ENCODE data around the gene TM4SF1. TPM values are rescaled to one million over a fixed set of nuclear protein-coding genes. Genes with fewer than 3 reads are reported as not detected.
"Not testable (repeated sequence)": the region's sequence is repeated elsewhere in the genome, so short reads cannot be mapped to it uniquely, and the experiment has no call there.

Gene TM4SF1
- total RNA-seq, 4 donors from 2014 or later: 21.3 to 109 (median 32.3) TPM

DNA sequence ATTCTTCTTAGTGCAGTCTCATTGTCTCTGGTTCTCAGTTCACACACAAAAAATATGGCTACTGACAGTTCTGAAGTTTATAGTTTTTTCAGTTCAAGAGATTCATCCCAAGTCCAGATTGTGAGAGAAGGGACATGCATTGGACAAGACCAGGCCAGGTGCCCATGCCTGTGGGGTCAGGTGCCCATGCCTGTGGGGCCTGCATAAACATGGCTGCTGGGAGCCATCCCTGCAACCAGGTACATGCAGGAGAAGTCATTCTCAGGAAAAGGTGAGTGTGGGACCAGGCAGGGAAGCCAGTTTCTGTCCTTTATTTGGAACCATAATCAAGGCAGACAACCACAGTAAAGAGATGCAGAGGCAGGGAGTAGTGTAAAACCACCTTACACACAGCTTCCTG, 6.3 kb upstream of the TM4SF1 start:
- Histone ChIP-seq H3K36me3 (no peaks in the 10 kb centered on the region), H3K4me1 (peaks cover 0 to 18% (median 9%) of the 10 kb centered on the region in 4 donors), H3K4me3 (no peak overlapping the region), H3K27ac (no peak overlapping the region), H3K27me3 (no peaks in the 10 kb centered on the region), H3K9me3 (no peaks in the 10 kb centered on the region)
- intact Hi-C loops (cut with DNase I; ENCODE audit: low total_unique reads): no loop called here
- in situ Hi-C loops (cut with MboI; ENCODE audit: low pct_ligation_motif_present in 1 of 4, low pct_unique_long_range_greater_than_20kb in 1 of 4, low sequenced_read_pairs in 3 of 4): no loop called here
- DNase-seq: no peak
- no peak for TF ChIP-seq POLR2AphosphoS5 (IDR thresholded peaks at IDR 0.05)
- TF ChIP-seq, protein P1, sequence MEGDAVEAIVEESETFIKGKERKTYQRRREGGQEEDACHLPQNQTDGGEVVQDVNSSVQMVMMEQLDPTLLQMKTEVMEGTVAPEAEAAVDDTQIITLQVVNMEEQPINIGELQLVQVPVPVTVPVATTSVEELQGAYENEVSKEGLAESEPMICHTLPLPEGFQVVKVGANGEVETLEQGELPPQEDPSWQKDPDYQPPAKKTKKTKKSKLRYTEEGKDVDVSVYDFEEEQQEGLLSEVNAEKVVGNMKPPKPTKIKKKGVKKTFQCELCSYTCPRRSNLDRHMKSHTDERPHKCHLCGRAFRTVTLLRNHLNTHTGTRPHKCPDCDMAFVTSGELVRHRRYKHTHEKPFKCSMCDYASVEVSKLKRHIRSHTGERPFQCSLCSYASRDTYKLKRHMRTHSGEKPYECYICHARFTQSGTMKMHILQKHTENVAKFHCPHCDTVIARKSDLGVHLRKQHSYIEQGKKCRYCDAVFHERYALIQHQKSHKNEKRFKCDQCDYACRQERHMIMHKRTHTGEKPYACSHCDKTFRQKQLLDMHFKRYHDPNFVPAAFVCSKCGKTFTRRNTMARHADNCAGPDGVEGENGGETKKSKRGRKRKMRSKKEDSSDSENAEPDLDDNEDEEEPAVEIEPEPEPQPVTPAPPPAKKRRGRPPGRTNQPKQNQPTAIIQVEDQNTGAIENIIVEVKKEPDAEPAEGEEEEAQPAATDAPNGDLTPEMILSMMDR (IDR thresholded peaks at IDR 0.05): no peak

DNA sequence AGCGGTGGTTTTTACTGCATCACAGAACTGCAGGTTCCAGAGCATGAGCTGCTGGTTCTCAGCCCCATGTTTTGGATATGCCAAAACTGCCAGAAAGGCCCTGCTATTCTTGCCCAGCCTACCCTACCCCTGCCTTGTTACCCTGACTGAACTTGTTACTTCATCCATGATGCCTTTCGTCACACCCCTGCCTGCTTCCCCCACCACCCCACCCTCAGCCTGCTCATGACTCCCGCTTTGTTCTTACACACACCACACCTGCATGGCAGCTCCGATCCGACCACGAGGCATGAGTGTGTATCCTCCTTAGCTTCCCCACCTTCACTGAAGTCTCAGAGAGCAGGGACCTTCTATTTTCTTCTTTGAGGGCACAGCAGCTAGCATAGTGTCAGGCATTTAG, 5.1 kb upstream of the TM4SF1 start:
- Histone ChIP-seq H3K4me3 (no peak overlapping the region), H3K9me3 (no peaks in the 10 kb centered on the region), H3K4me1 (peaks cover 0 to 26% (median 19%) of the 10 kb centered on the region in 4 donors), H3K27me3 (no peaks in the 10 kb centered on the region), H3K27ac (no peak overlapping the region), H3K36me3 (no peaks in the 10 kb centered on the region)
- no peak for DNase-seq
- 90 to 94% methylated on average over 6 of the region's 6 CpGs for WGBS, 2 donors (ENCODE audit: low coverage in 1 of 2)
- intact Hi-C loops (cut with DNase I; ENCODE audit: low total_unique reads): no loop called here
- in situ Hi-C loops (cut with MboI; ENCODE audit: low pct_ligation_motif_present in 1 of 4, low pct_unique_long_range_greater_than_20kb in 1 of 4, low sequenced_read_pairs in 3 of 4): no loop called here
- no peak for TF ChIP-seq POLR2A (IDR thresholded peaks at IDR 0.05)
- TF ChIP-seq, protein P1 (IDR thresholded peaks at IDR 0.05): no peak
- TF ChIP-seq POLR2AphosphoS5 (IDR thresholded peaks at IDR 0.05): no peak
- no peak for TF ChIP-seq EP300 (IDR thresholded peaks at IDR 0.05; ENCODE audit: low read depth)

DNA sequence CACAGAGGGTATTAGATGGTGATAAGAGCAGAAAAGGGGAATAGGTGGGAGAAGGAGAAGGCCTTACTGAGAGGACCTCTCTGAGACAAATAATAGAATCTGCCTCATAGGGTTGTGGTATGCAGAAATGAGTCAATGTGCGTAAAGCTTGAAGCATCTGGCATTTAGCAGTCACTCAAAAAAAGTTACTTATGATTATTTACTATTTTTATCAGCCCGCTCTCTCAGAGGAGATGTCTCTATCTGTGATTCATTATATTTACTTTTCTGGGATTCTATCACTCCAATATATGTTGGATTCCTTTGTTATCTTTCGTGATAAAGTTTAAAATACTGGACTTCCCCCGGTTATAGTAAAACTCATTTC, 4.6 kb upstream of the TM4SF1 start:
- no peak for DNase-seq
- no peaks in the 10 kb centered on the region for H3K36me3 ChIP-seq
- TF ChIP-seq POLR2AphosphoS5 (IDR thresholded peaks at IDR 0.05) (no peak), POLR2A (IDR thresholded peaks at IDR 0.05) (no peak), EP300 (IDR thresholded peaks at IDR 0.05; ENCODE audit: low read depth) (no peak)
- TF ChIP-seq, protein P1 (IDR thresholded peaks at IDR 0.05): no peak
- intact Hi-C loops (cut with DNase I; ENCODE audit: low total_unique reads) (no loop called here), in situ Hi-C loops (cut with MboI; ENCODE audit: low pct_ligation_motif_present in 1 of 4, low pct_unique_long_range_greater_than_20kb in 1 of 4, low sequenced_read_pairs in 3 of 4) (no loop called here)
- H3K27ac ChIP-seq: no peak overlapping the region
- H3K4me3 ChIP-seq: no peak overlapping the region
- H3K27me3 ChIP-seq: no peaks in the 10 kb centered on the region
- H3K9me3 ChIP-seq: no peaks in the 10 kb centered on the region
- H3K4me1 ChIP-seq: peaks cover 0 to 26% (median 17%) of the 10 kb centered on the region in 4 donors
- 68 to 76% methylated on average over 2 to 4 of the region's 4 CpGs for WGBS, 2 donors (ENCODE audit: low coverage in 1 of 2)

DNA sequence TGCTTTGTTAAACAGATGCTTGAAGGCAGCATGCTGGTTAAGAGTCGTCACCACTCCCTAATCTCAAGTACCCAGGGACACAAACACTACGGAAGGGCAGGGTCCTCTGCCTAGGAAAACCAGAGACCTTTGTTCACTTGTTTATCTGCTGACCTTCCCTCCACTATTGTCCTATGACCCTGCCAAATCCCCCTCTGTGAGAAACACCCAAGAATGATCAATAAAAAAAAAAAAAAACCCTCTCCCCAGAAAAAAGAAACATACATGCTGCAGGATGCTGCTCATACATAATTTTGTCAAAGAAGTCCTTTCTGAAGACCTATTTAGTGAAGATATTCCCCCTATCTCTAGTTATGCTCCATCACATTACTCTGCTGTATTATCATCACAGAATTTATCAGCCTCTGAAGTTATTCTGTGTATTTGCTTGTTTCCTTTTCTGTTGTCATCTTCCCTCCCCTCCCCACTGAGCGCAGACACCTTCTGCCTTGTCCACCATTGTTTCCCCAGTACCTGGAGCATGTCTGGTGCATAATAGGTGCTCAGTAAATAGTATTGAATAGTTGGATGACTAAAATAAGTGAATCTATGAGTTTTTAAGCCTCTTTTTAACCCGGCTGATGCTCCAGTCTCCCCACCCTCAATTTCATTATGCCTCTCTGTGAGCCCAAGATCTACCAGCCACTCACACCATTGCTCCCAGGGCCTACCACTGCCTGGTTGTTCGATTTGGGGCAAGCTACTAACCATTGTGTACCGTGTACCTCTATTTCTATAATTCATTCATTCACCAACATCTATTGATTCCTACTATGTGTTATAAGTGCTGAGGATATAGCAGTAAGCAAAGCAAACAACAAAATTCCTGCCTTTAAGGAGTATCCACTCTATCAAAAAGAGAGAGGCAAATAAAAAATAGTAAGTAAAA, 4.0 kb upstream of the TM4SF1 start:
- Histone ChIP-seq H3K27ac (no peak overlapping the region), H3K4me3 (no peak overlapping the region), H3K4me1 (peaks cover 0 to 27% (median 12%) of the 10 kb centered on the region in 4 donors), H3K9me3 (no peaks in the 10 kb centered on the region), H3K36me3 (no peaks in the 10 kb centered on the region), H3K27me3 (no peaks in the 10 kb centered on the region)
- no peak for DNase-seq
- 72 to 88% methylated on average over 4 to 6 of the region's 6 CpGs for WGBS, 2 donors (ENCODE audit: low coverage in 1 of 2)
- intact Hi-C loops (cut with DNase I; ENCODE audit: low total_unique reads) (no loop called here), in situ Hi-C loops (cut with MboI; ENCODE audit: low pct_ligation_motif_present in 1 of 4, low pct_unique_long_range_greater_than_20kb in 1 of 4, low sequenced_read_pairs in 3 of 4) (no loop called here)
- no peak for TF ChIP-seq POLR2A (IDR thresholded peaks at IDR 0.05)
- TF ChIP-seq, protein P1 (IDR thresholded peaks at IDR 0.05): no peak
- no peak for TF ChIP-seq POLR2AphosphoS5 (IDR thresholded peaks at IDR 0.05)
- no peak for TF ChIP-seq EP300 (IDR thresholded peaks at IDR 0.05; ENCODE audit: low read depth)

DNA sequence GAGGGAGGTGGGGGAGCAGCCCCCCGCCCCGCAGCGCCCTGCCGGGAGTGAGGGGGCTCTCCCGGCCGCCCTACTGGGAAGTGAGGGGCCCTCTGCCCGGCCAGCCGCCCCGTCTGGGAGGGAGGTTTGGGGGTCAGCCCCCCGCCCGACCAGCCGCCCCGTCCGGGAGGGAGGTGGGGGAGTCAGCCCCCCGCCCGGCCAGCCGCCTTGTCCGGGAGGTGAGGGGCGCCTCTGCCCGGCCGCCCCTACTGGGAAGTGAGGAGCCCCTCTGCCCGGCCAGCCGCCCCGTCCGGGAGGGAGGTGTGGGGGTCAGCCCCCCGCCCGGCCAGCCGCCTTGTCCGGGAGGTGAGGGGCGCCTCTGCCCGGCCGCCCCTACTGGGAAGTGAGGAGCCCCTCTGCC, 2.8 kb upstream of the TM4SF1 start:
- intact Hi-C loops (cut with DNase I; ENCODE audit: low total_unique reads); H3K4me3 ChIP-seq; in situ Hi-C loops (cut with MboI; ENCODE audit: low pct_ligation_motif_present in 1 of 4, low pct_unique_long_range_greater_than_20kb in 1 of 4, low sequenced_read_pairs in 3 of 4); H3K27me3 ChIP-seq; DNase-seq; H3K36me3 ChIP-seq; H3K27ac ChIP-seq; H3K9me3 ChIP-seq: not testable (repeated sequence)
- WGBS, 2 donors (ENCODE audit: low coverage in 1 of 2): no CpG with 5 or more reads among the region's 32 CpGs
- peaks cover 0 to 25% (median 12%) of the 10 kb centered on the region in 4 donors for H3K4me1 ChIP-seq

Data from transverse colon (tissue), 4 donors.